GM23248 (cell line): Measurements from ENCODE around the gene PKHD1. TPM values are rescaled to one million over a fixed set of nuclear protein-coding genes. Genes with fewer than 3 reads are reported as not detected.

ENCODE experiments used
- DNase-seq: peaks from one replicate; pipeline ENCODE4 v3.0.0-alpha.2; 2015
- H2AFZ ChIP-seq: fragments of 200-600 bp; sonication (generic); 2 replicates; pipeline ENCODE4 v1.6.1; 2016; ENCODE audit warnings: antibody characterized with exemption
- H3F3A ChIP-seq: fragments of 200-600 bp; sonication (generic); 2 replicates; pipeline ENCODE4 v1.6.1; 2016; ENCODE audit warnings: mild to moderate bottlenecking, antibody characterized with exemption, mixed run types; ENCODE audit not compliant: insufficient read depth
- H3K27ac ChIP-seq: fragments of 200-600 bp; sonication (generic); 2 replicates; pipeline ENCODE4 v1.5.1; 2016; ENCODE audit warnings: mild to moderate bottlenecking
- H3K27me3 ChIP-seq: fragments of 200-600 bp; sonication (generic); replicated peaks from 2 replicates; pipeline ENCODE4 v1.6.1; 2016; ENCODE audit warnings: mild to moderate bottlenecking; ENCODE audit not compliant: insufficient read depth
- H3K36me3 ChIP-seq: fragments of 200-600 bp; sonication (generic); 2 replicates; pipeline ENCODE4 v1.6.1; 2016; ENCODE audit warnings: low read depth, mild to moderate bottlenecking
- H3K4me1 ChIP-seq: fragments of 200-600 bp; sonication (generic); 2 replicates; pipeline ENCODE4 v1.6.1; 2016; ENCODE audit warnings: mild to moderate bottlenecking; ENCODE audit not compliant: insufficient read depth
- H3K4me2 ChIP-seq: fragments of 200-600 bp; sonication (generic); one replicate; pipeline ENCODE4 v1.6.1; 2016; ENCODE audit warnings: mild to moderate bottlenecking; ENCODE audit not compliant: unreplicated experiment
- H3K4me3 ChIP-seq: fragments of 200-600 bp; sonication (generic); 2 replicates; pipeline ENCODE4 v1.5.1; 2016; ENCODE audit warnings: mild to moderate bottlenecking
- H3K79me2 ChIP-seq: fragments of 200-600 bp; sonication (generic); 2 replicates; pipeline ENCODE4 v1.6.1; 2016; ENCODE audit warnings: mild to moderate bottlenecking; ENCODE audit not compliant: insufficient read depth
- H3K9ac ChIP-seq: fragments of 200-600 bp; sonication (generic); 2 replicates; pipeline ENCODE4 v1.6.1; 2016; ENCODE audit warnings: mild to moderate bottlenecking
- H3K9me2 ChIP-seq: fragments of 200-600 bp; sonication (generic); 2 replicates; pipeline ENCODE4 v1.6.1; 2016; ENCODE audit warnings: mixed run types, mild to moderate bottlenecking, moderate library complexity; ENCODE audit not compliant: insufficient read depth
- H3K9me3 ChIP-seq: fragments of 200-600 bp; sonication (generic); one replicate; pipeline ENCODE4 v1.6.1; 2017; ENCODE audit warnings: low read depth
- H4K20me1 ChIP-seq: fragments of 200-600 bp; sonication (generic); 2 replicates; pipeline ENCODE4 v1.6.0; 2016; ENCODE audit not compliant: insufficient read depth
- EZH2 ChIP-seq: fragments of 200-600 bp; sonication (generic); IDR thresholded peaks from 2 replicates; pipeline ENCODE4 v1.6.1; 2018; ENCODE audit warnings: antibody characterized with exemption, mild to moderate bottlenecking; ENCODE audit not compliant: insufficient read depth, poor library complexity, severe bottlenecking
- EZH2phosphoT487 ChIP-seq: fragments of 200-600 bp; sonication (generic); IDR thresholded peaks from 2 replicates; pipeline ENCODE4 v1.6.1; 2018; ENCODE audit warnings: antibody characterized with exemption, moderate library complexity, mild to moderate bottlenecking, low read depth; ENCODE audit not compliant: insufficient read depth
- WGBS, 2 experiments: methylation state at CpG; one replicate each; pipeline ENCODE4 v1.1.6; 2015 to 2017; ENCODE audit warnings: low lambda C conversion rate in 2 of 2, low coverage in 1 of 2; ENCODE audit errors: missing lambda C conversion rate in 2 of 2; 5-methylcytosine and 5-hydroxymethylcytosine counted together
- in situ Hi-C: fragments of 300-500 bp; cut with MboI; formaldehyde crosslinking; loops from 2 replicates; pipeline ENCODE4 v1.15.0; 2020
- polyA plus RNA-seq: library from polyadenylated mRNA; unstranded; fragments of >200 nt; fragmentation: Nextera tagmentation; extraction: Ambion mirVana; gene quantifications from 2 replicates; pipeline ENCODE4 v1.2.1, GENCODE V29; 2016
- total RNA-seq: library from RNA; depleted of rRNA; stranded (reverse); fragments of >200 nt; shearing (Covaris generic); gene quantifications from 2 replicates; pipeline ENCODE4 v1.2.3, GENCODE V29; 2014

Gene PKHD1
- total and polyA plus RNA-seq, 2 experiments from 2014 or later, result not detected

GRCh38 chr6:51719297-51719696 is 368.1 kb downstream of the PKHD1 start:
- Histone ChIP-seq H3K4me2 (no peak overlapping the region), H2AFZ (no peak overlapping the region), H3K36me3 (no peaks in the 10 kb centered on the region), H3K79me2 (no peaks in the 10 kb centered on the region), H3K9ac (no peak overlapping the region), H3K9me2 (no peaks in the 10 kb centered on the region), H3K27ac (no peak overlapping the region), H3K9me3 (no peaks in the 10 kb centered on the region), H3K4me3 (no peak overlapping the region), H4K20me1 (no peaks in the 10 kb centered on the region), H3K4me1 (no peaks in the 10 kb centered on the region), H3K27me3 (no peaks in the 10 kb centered on the region), H3F3A (no peaks in the 10 kb centered on the region)
- whole genome bisulfite sequencing, 2 experiments, result 12 to 15% methylated on average over 1 of the region's 1 CpG
- no peak for DNase-seq
- TF ChIP-seq EZH2phosphoT487 (no peak), EZH2 (no peak)
- in situ Hi-C loops, result no loop called here

DNA sequence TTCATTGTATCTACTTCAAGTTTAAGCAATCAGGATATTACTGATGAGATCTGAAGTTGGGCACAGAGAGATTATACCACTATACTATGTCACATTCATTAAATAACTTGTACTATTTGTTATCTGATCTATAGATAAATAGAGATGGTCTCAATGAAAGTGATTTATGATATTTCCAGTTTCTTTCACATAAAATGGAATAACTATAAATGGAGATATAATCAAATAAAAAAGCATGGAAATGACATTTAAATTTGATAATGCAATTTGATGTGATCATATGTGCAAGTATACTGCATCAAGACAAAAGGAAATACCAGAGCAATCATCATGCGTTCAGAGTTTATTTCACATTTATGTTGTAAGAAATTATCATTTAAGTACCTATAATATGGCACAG is 368.9 kb downstream of the PKHD1 start:
- Histone ChIP-seq H3K4me1 (no peaks in the 10 kb centered on the region), H3K36me3 (no peaks in the 10 kb centered on the region), H3K4me2 (no peak overlapping the region), H3K27ac (no peak overlapping the region), H3K27me3 (no peaks in the 10 kb centered on the region), H3K9me3 (no peaks in the 10 kb centered on the region), H3F3A (no peaks in the 10 kb centered on the region), H2AFZ (no peak overlapping the region), H3K9ac (no peak overlapping the region), H3K79me2 (no peaks in the 10 kb centered on the region), H4K20me1 (no peaks in the 10 kb centered on the region), H3K9me2 (no peaks in the 10 kb centered on the region), H3K4me3 (no peak overlapping the region)
- in situ Hi-C loops, result no loop called here
- TF ChIP-seq EZH2 (no peak), EZH2phosphoT487 (no peak)
- DNase-seq, result no peak
- 8 to 9% methylated on average over 1 of the region's 1 CpG for WGBS, 2 experiments

- H3K9me2 ChIP-seq, result no peaks in the 10 kb centered on the region
- no peak overlapping the region for H3K4me3 ChIP-seq
- TF ChIP-seq EZH2phosphoT487, result no peak
- TF ChIP-seq EZH2, result no peak
- H3F3A ChIP-seq, result no peaks in the 10 kb centered on the region
- in situ Hi-C loops, result no loop called here
- no peaks in the 10 kb centered on the region for H3K79me2 ChIP-seq
- no peaks in the 10 kb centered on the region for H3K36me3 ChIP-seq
- H3K4me1 ChIP-seq, result no peaks in the 10 kb centered on the region
- no peaks in the 10 kb centered on the region for H3K9me3 ChIP-seq
- no peak overlapping the region for H3K4me2 ChIP-seq
- H3K27me3 ChIP-seq, result no peaks in the 10 kb centered on the region
- WGBS, 2 experiments, result 9% methylated on average over 1 of the region's 1 CpG
- H3K27ac ChIP-seq, result no peak overlapping the region
- no peak for DNase-seq
- H3K9ac ChIP-seq, result no peak overlapping the region
- H4K20me1 ChIP-seq, result no peaks in the 10 kb centered on the region
- H2AFZ ChIP-seq, result no peak overlapping the region
Observed at GRCh38 chr6:51717477-51717876, 369.9 kb downstream of the PKHD1 start.

- Histone ChIP-seq H3K4me3 (no peak overlapping the region), H3F3A (no peaks in the 10 kb centered on the region), H2AFZ (no peak overlapping the region), H3K9me2 (no peaks in the 10 kb centered on the region), H3K9me3 (no peaks in the 10 kb centered on the region), H3K27me3 (no peaks in the 10 kb centered on the region), H4K20me1 (no peaks in the 10 kb centered on the region), H3K36me3 (no peaks in the 10 kb centered on the region), H3K79me2 (no peaks in the 10 kb centered on the region), H3K4me1 (no peaks in the 10 kb centered on the region), H3K27ac (no peak overlapping the region), H3K9ac (no peak overlapping the region), H3K4me2 (no peak overlapping the region)
- DNase-seq, result no peak
- in situ Hi-C loops, result no loop called here
- TF ChIP-seq EZH2 (no peak), EZH2phosphoT487 (no peak)
- WGBS, 2 experiments, result 4 to 7% methylated on average over 3 of the region's 3 CpGs
Observed at GRCh38 chr6:51711876-51712275, 375.5 kb downstream of the PKHD1 start.

DNA sequence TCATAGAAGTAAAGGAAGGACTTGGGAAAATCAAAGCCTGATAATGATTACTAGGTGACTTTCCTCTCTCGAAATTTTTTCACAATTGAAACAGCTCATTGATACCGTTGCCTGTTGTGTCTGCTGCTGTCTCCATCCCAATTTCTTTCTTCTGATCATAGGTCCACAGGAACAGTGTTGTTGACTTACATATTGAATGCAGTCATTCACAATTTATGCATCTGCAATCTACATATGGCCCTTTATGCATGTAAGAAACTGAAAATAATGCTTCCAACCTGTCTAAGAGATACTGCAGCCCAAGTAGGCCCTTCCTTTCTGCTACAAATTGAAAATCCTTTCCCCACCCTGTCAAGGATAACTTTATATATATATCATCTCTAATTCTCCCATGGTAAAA is 381.3 kb downstream of the PKHD1 start:
- no peaks in the 10 kb centered on the region for H3K27me3 ChIP-seq
- TF ChIP-seq EZH2 (no peak), EZH2phosphoT487 (no peak)
- no peaks in the 10 kb centered on the region for H4K20me1 ChIP-seq
- no peak overlapping the region for H3K4me2 ChIP-seq
- H3K27ac ChIP-seq, result no peak overlapping the region
- H3K4me1 ChIP-seq, result no peaks in the 10 kb centered on the region
- no peak for DNase-seq
- no peaks in the 10 kb centered on the region for H3K36me3 ChIP-seq
- H3F3A ChIP-seq, result no peaks in the 10 kb centered on the region
- no peaks in the 10 kb centered on the region for H3K9me2 ChIP-seq
- in situ Hi-C loops, result no loop called here
- no peak overlapping the region for H3K4me3 ChIP-seq
- H3K79me2 ChIP-seq, result no peaks in the 10 kb centered on the region
- 5 to 12% methylated on average over 2 of the region's 2 CpGs for WGBS, 2 experiments
- H3K9ac ChIP-seq, result no peak overlapping the region
- H3K9me3 ChIP-seq, result no peaks in the 10 kb centered on the region
- H2AFZ ChIP-seq, result no peak overlapping the region
